ENCODE measurements around the gene RBM15B. TPM values are rescaled to one million over a fixed set of nuclear protein-coding genes. Genes with fewer than 3 reads are reported as not detected.
A peak's percentile ranks its signal among the peaks of the same experiment; 100 is the strongest.

The RBM15B gene
- total RNA-seq, 2 experiments from 2014 or later, result 34.2 to 37.4 TPM

DNA sequence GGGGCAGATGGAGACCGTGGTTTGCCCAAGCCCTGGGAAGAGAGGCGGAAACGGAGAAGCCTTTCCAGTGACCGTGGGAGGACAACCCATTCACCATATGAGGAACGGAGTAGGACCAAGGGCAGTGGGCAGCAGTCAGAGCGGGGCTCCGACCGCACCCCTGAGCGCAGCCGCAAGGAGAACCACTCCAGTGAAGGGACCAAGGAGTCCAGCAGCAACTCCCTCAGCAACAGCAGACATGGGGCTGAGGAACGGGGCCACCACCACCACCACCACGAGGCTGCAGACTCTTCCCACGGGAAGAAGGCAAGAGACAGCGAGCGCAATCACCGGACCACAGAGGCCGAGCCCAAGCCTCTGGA, 2.0 kb downstream of the RBM15B start:
- no peak for DNase-seq (ENCODE audit: low spot score)
- Histone ChIP-seq H3K9me2 (ENCODE audit: insufficient read depth, low read length) (no peaks in the 10 kb centered on the region), H3K4me2 (ENCODE audit: low read length) (peak overlapping the region; percentile 90), H3K9me3 (ENCODE audit: low read length) (no peaks in the 10 kb centered on the region), H4K20me1 (ENCODE audit: insufficient read depth, low read length) (peaks cover 44% of the 10 kb centered on the region), H3K36me3 (ENCODE audit: insufficient read depth, low read length) (peaks cover 85% of the 10 kb centered on the region), H3K27ac (ENCODE audit: low read depth, low read length, poor library complexity, severe bottlenecking) (no peak overlapping the region), H3K4me1 (ENCODE audit: insufficient read depth, low read length, poor library complexity, severe bottlenecking) (peaks cover 69% of the 10 kb centered on the region), H2AFZ (ENCODE audit: low read length) (no peak overlapping the region), H3K79me2 (ENCODE audit: insufficient read depth, low read depth, low read length) (peaks cover 55% of the 10 kb centered on the region), H3K4me3 (ENCODE audit: low read depth, low read length, poor library complexity, severe bottlenecking) (no peak overlapping the region)
- ChIA-PET CTCF (ENCODE audit: unreplicated experiment) (no interaction called here), POLR2A (no interaction called here)
- no peak for TF ChIP-seq CTCF (conservative IDR thresholded peaks at IDR 0.05; ENCODE audit: low read length)
- TF ChIP-seq EZH2phosphoT487 (IDR thresholded peaks at IDR 0.05; ENCODE audit: borderline replicate concordance, low read depth, low read length), result no peak
- no TSS peak for BruUV-seq (replicated peaks)
- intact Hi-C loops (cut with micrococcal nuclease; ENCODE audit: unreplicated experiment), result no loop called here

DNA sequence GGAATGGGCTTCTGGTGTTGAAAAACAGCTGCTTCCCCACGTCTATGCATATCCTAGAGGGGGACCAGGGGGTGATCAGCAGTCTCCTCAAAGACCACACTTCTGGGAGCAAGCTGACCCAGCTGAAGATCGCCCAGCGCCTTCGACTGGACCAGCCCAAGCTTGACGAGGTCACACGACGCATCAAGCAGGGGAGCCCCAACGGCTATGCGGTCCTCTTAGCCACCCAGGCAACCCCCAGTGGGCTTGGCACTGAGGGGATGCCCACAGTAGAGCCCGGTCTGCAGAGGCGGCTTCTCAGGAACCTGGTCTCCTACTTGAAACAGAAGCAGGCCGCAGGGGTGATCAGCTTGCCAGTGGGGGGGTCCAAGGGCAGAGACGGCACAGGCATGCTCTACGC, 2.5 kb downstream of the RBM15B start:
- peaks cover 64% of the 10 kb centered on the region for H3K4me1 ChIP-seq (ENCODE audit: insufficient read depth, low read length, poor library complexity, severe bottlenecking)
- intact Hi-C loops (cut with micrococcal nuclease; ENCODE audit: unreplicated experiment), result no loop called here
- no peaks in the 10 kb centered on the region for H3K9me2 ChIP-seq (ENCODE audit: insufficient read depth, low read length)
- H3K79me2 ChIP-seq (ENCODE audit: insufficient read depth, low read depth, low read length), result peaks cover 51% of the 10 kb centered on the region
- peaks cover 41% of the 10 kb centered on the region for H4K20me1 ChIP-seq (ENCODE audit: insufficient read depth, low read length)
- no TSS peak for BruUV-seq (replicated peaks)
- CTCF ChIA-PET (ENCODE audit: unreplicated experiment), result no interaction called here
- peak overlapping the region; percentile 37; the same call in 1 of the 2 replicates for H3K4me2 ChIP-seq (ENCODE audit: low read length)
- peaks cover 85% of the 10 kb centered on the region for H3K36me3 ChIP-seq (ENCODE audit: insufficient read depth, low read length)
- no peaks in the 10 kb centered on the region for H3K9me3 ChIP-seq (ENCODE audit: low read length)
- peak overlapping the region; percentile 2 for H3K4me3 ChIP-seq (ENCODE audit: low read depth, low read length, poor library complexity, severe bottlenecking)
- no peak overlapping the region for H2AFZ ChIP-seq (ENCODE audit: low read length)
- no peak overlapping the region for H3K27ac ChIP-seq (ENCODE audit: low read depth, low read length, poor library complexity, severe bottlenecking)
- no peak for DNase-seq (ENCODE audit: low spot score)
- POLR2A ChIA-PET, result interaction anchor here (0.6 kb wide), 1 partner anchor 526 kb away, joined by 3 read pairs; no protein-coding TSS in a partner anchor
- TF ChIP-seq EZH2phosphoT487 (IDR thresholded peaks at IDR 0.05; ENCODE audit: borderline replicate concordance, low read depth, low read length) (no peak), CTCF (conservative IDR thresholded peaks at IDR 0.05; ENCODE audit: low read length) (no peak)

DNA sequence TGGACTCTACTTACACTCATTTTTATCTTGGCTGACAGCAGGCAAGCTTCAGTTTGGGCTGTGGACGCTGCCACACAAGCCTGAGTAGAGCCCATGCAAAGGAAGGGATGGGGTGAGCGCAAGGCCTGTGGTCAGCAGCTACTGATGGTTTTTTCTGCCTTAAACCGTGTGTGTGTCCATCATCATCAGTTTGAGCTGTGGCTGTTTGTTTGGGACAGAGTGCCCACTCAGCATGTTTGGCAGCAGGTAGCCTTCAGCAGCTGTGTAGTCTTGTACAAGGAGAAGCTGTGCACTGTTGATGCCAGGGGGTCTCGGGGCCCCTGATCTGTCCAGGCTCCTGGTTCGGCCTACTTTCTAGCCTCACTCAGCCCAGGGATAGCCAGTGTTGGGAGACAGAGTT, 3.5 kb downstream of the RBM15B start:
- DNase-seq (ENCODE audit: low spot score), result no peak
- ChIA-PET CTCF (ENCODE audit: unreplicated experiment) (no interaction called here), POLR2A (interaction anchor here (0.5 to 1.3 kb wide), 2 partner anchors 19 to 1372 kb away, joined by 3 to 4 read pairs; no protein-coding TSS in a partner anchor)
- Histone ChIP-seq H3K4me1 (ENCODE audit: insufficient read depth, low read length, poor library complexity, severe bottlenecking) (peaks cover 54% of the 10 kb centered on the region), H3K9me3 (ENCODE audit: low read length) (no peaks in the 10 kb centered on the region), H3K4me2 (ENCODE audit: low read length) (peak overlapping the region; percentile 37; the same call in 1 of the 2 replicates), H2AFZ (ENCODE audit: low read length) (no peak overlapping the region), H3K9me2 (ENCODE audit: insufficient read depth, low read length) (no peaks in the 10 kb centered on the region), H3K4me3 (ENCODE audit: low read depth, low read length, poor library complexity, severe bottlenecking) (peak overlapping the region; percentile 5), H3K36me3 (ENCODE audit: insufficient read depth, low read length) (peaks cover 85% of the 10 kb centered on the region), H3K27ac (ENCODE audit: low read depth, low read length, poor library complexity, severe bottlenecking) (no peak overlapping the region), H4K20me1 (ENCODE audit: insufficient read depth, low read length) (peaks cover 41% of the 10 kb centered on the region), H3K79me2 (ENCODE audit: insufficient read depth, low read depth, low read length) (peaks cover 51% of the 10 kb centered on the region)
- intact Hi-C loops (cut with micrococcal nuclease; ENCODE audit: unreplicated experiment), result no loop called here
- no peak for TF ChIP-seq EZH2phosphoT487 (IDR thresholded peaks at IDR 0.05; ENCODE audit: borderline replicate concordance, low read depth, low read length)
- TF ChIP-seq CTCF (conservative IDR thresholded peaks at IDR 0.05; ENCODE audit: low read length), result no peak
- BruUV-seq (replicated peaks), result no TSS peak
